Heart left ventricle (tissue), 16 donors: ENCODE results near the gene KLF2. TPM values are rescaled to one million over a fixed set of nuclear protein-coding genes. Genes with fewer than 3 reads are reported as not detected.

Experiments used
- ATAC-seq, 4 donors: fragments of 200-7000 bp; cut with Tn5 transposase; one replicate each; pipeline ENCODE4 v1.9.1; 2020 to 2022; ENCODE audit warnings: moderate library complexity in 4 of 4, mild to moderate bottlenecking in 3 of 4, moderate number of reproducible peaks in 1 of 4
- DNase-seq, 5 donors: peaks; one replicate each; pipeline ENCODE4 v3.0.0-alpha.2; 2020
- H3K27ac ChIP-seq, 12 donors: fragments of 200-600 bp; sonication (generic) in 4 of 12; one replicate each; pipeline versions ENCODE4 v1.5.0 to v1.8.0; 2016 to 2022; ENCODE audit warnings: mild to moderate bottlenecking in 2 of 12
- H3K27me3 ChIP-seq, 9 donors: fragments of 200-600 bp; sonication (generic) in 2 of 9; one replicate each; pipeline versions ENCODE4 v1.5.1 to v1.8.0; 2016 to 2022; ENCODE audit warnings: mild to moderate bottlenecking in 3 of 9
- H3K36me3 ChIP-seq, 9 donors: fragments of 200-600 bp; sonication (generic) in 2 of 9; one replicate each; pipeline versions ENCODE4 v1.5.0 to v1.8.0; 2018 to 2022; ENCODE audit warnings: mild to moderate bottlenecking in 2 of 9
- H3K4me1 ChIP-seq, 12 donors: fragments of 200-600 bp; sonication (generic) in 4 of 12; one replicate each; pipeline versions ENCODE4 v1.5.0 to v1.8.0; 2016 to 2022; ENCODE audit warnings: mild to moderate bottlenecking in 3 of 12
- H3K4me3 ChIP-seq, 12 donors: fragments of 200-600 bp; sonication (generic) in 4 of 12; one replicate each; pipeline versions ENCODE4 v1.5.0 to v1.8.0; 2017 to 2022; ENCODE audit warnings: mild to moderate bottlenecking in 9 of 12, moderate library complexity in 4 of 12
- H3K9me3 ChIP-seq, 12 donors: fragments of 200-600 bp; sonication (generic) in 4 of 12; one replicate each; pipeline versions ENCODE4 v1.5.0 to v1.8.0; 2016 to 2022; ENCODE audit warnings: mild to moderate bottlenecking in 1 of 12
- POLR2A ChIP-seq, 2 donors: fragments of 450-650 bp; IDR thresholded peaks; one replicate each; pipeline ENCODE4 v1.6.1; 2017; ENCODE audit warnings: antibody characterized with exemption in 2 of 2, mild to moderate bottlenecking in 2 of 2, moderate library complexity in 2 of 2
- WGBS, 4 donors: extraction: QIAGEN DNeasy Blood & Tissue Kit in 2 of 4; methylation state at CpG; one replicate each; pipeline versions ENCODE4 v1.1.5 to v1.1.7; 2013 to 2018; 5-methylcytosine and 5-hydroxymethylcytosine counted together
- intact Hi-C, 10 donors: fragments of 100-400 bp; cut with DNase I; formaldehyde crosslinking; loops; one replicate each; pipeline versions ENCODE4 v1.11.1 to v1.14.2; 2022
- polyA plus RNA-seq, 2 donors: library from polyadenylated mRNA; stranded (reverse); fragments of 200-250 nt; gene quantifications; one replicate each; pipeline ENCODE4 v1.2.3, GENCODE V29; 2013
- total RNA-seq, 9 donors: library from RNA; depleted of rRNA in 2 of 9; stranded (reverse); fragments of >200 nt in 2 of 9; fragmentation: NEBNext Ultra II Directional in 3 of 9; extraction: Animal tissue kit (Norgen Biotek cat#: 25700) in 3 of 9; gene quantifications; one replicate each; pipeline versions ENCODE4 v1.1.0 to v1.2.4, GENCODE V29; 2016 to 2023
- TF ChIP-seq, protein P1 (sequence below), 12 donors: fragments of 200-600 bp; sonication (generic) in 4 of 12; IDR thresholded peaks; one replicate each; pipeline versions ENCODE4 v1.5.0 to v1.8.0; 2018 to 2022; ENCODE audit warnings: antibody characterized with exemption in 12 of 12, mild to moderate bottlenecking in 5 of 12
- donor health status: ischemic (EF 13 %, LVEDD 7.1; RV severe dilation, severe dysfunction).
- donor health status: healthy with polysubstance abuse.
- donor health status: DM: no; HTN: yes; CAD: no.
- donor health status: DM: no; HTN: no; CAD: no.
- donor health status: ischemic (EF 25% LVEDD 6.9; RV normal size, moderate dysfunction).
- donor health status: ischemic (EF 25% LVEDD 5.7; RV mildly dilated, moderate dysfunction).
- donor health status: healthy.
- donor health status: DM: yes; HTN: yes; CAD: no.
- donor health status: ischemic (EF 35%, LVEDD 5.7; RV mildly dilated, moderate dysfunction).
- donor health status: nonischemic (EF 11% LVEDD 7.7; RV severe dilation, severe dysfunction).
- donor health status: DM: yes; HTN: yes; CAD: no.
- donor health status: PGD.
- donor health status: ischemic (EF 29% LVEDD 5.4; RV normal size, mild dysfunction).
- donor health status: nonischemic (EF 23%, LVEDD 6.1; RV moderate dilation, normal function).

KLF2 gene
- total and polyA plus RNA-seq, 11 donors, result 14.4 to 87.2 (median 37.8) TPM

DNA sequence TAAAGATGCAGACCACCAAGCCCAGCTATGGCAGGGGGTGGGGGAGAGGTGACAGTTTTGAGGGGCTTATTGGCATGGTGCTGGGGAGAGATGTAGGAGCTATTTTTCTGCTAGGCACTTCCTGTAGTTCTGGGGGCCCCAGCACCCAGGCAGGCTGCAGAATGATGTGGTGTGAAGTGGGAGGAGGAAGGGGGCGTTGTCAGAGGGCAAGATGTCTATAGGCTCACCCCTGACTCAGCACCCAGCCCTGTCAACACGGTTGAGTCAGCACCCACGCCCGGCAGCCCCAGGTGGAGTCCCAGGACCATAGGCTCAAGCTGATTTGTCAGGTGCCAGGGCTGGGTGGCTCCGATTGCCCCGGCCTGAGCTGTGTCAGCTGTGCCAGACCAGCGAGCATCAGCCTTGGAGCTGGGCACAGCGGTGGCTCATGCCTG, 5.8 kb downstream of the KLF2 start:
- Histone ChIP-seq H3K9me3 (no peaks in the 10 kb centered on the region), H3K4me3 (peak overlapping the region in 1 of 12 donors; percentile 5), H3K4me1 (peaks cover 0 to 66% (median 22%) of the 10 kb centered on the region in 12 donors), H3K36me3 (peaks cover 7 to 36% (median 29%) of the 10 kb centered on the region in 9 donors), H3K27ac (peak overlapping the region in 9 of 12 donors; percentile 57 to 99 (median 92)), H3K27me3 (no peaks in the 10 kb centered on the region)
- peak; percentile 33 to 56 (median 44) for ATAC-seq
- DNase-seq, result peak; percentile 75 to 88 (median 79)
- TF ChIP-seq, protein P1, sequence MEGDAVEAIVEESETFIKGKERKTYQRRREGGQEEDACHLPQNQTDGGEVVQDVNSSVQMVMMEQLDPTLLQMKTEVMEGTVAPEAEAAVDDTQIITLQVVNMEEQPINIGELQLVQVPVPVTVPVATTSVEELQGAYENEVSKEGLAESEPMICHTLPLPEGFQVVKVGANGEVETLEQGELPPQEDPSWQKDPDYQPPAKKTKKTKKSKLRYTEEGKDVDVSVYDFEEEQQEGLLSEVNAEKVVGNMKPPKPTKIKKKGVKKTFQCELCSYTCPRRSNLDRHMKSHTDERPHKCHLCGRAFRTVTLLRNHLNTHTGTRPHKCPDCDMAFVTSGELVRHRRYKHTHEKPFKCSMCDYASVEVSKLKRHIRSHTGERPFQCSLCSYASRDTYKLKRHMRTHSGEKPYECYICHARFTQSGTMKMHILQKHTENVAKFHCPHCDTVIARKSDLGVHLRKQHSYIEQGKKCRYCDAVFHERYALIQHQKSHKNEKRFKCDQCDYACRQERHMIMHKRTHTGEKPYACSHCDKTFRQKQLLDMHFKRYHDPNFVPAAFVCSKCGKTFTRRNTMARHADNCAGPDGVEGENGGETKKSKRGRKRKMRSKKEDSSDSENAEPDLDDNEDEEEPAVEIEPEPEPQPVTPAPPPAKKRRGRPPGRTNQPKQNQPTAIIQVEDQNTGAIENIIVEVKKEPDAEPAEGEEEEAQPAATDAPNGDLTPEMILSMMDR (IDR thresholded peaks at IDR 0.05), result no peak
- TF ChIP-seq POLR2A (IDR thresholded peaks at IDR 0.05), result peak in 1 of 2 donors; percentile 63
- 34 to 49% (median 43%) methylated on average over 6 to 8 of the region's 8 CpGs for WGBS, 4 donors
- intact Hi-C loops, result loop anchor here in 4 of 10 donors (2.0 to 5.0 kb wide), 3 partner anchors 52 to 54 kb away; no protein-coding TSS in a partner anchor

DNA sequence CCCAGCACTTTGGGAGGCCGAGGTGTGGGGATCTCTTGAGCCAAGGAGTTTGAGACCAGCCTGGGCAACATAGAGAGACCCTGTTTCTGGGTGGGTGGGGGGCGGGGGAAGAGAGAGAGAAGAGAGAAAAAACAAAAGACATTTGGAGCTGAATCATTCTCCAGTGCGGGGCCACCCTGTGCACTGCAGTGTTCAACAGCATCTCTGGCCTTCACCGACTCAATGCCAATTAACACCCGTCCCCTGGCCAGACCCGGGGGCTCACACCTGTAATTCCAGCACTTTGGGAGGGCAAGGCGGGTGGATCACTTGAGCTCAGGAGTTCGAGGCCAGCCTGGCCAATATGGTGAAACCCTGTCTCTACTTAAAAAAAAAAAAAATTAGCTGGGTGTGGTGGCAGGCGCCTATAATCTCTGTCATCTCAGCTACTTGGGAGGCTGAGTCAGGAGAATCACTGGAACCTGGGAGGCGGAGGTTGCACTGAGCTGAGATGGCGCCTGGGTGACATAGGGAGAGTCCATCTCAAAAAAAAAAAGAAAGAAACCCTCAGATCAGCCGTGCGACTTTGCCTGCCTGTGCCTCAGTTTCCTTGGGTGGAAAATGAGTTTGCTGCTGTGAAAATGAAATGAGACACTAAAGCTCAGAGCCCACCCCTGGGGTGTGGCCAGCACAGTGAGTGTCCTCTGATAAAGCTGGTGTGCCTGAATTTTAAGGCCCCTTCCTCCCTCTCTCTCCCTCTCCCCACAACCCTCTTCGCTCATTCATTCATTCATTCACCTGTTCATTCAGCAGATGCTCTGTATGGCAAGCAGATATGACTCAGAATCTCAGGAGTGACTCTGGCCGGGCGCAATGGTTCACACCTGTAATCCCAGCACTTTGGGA, 6.4 kb downstream of the KLF2 start:
- H3K36me3 ChIP-seq, result peaks cover 7 to 31% (median 24%) of the 10 kb centered on the region in 9 donors
- H3K4me3 ChIP-seq, result peak overlapping the region in 1 of 12 donors; percentile 5
- intact Hi-C loops, result loop anchor here in 4 of 10 donors (2.0 to 5.0 kb wide), 3 partner anchors 51 to 54 kb away; no protein-coding TSS in a partner anchor
- TF ChIP-seq, protein P1 (IDR thresholded peaks at IDR 0.05), result no peak
- peak in 1 of 2 donors; percentile 6 for TF ChIP-seq POLR2A (IDR thresholded peaks at IDR 0.05)
- 54 to 85% (median 76%) methylated on average over 14 to 16 of the region's 16 CpGs for WGBS, 4 donors
- DNase-seq (no peak), ATAC-seq (no peak)
- H3K4me1 ChIP-seq, result peaks cover 0 to 66% (median 22%) of the 10 kb centered on the region in 12 donors
- H3K9me3 ChIP-seq, result no peaks in the 10 kb centered on the region
- H3K27me3 ChIP-seq, result no peaks in the 10 kb centered on the region
- H3K27ac ChIP-seq, result peak overlapping the region; percentile 22 to 99 (median 84)

DNA sequence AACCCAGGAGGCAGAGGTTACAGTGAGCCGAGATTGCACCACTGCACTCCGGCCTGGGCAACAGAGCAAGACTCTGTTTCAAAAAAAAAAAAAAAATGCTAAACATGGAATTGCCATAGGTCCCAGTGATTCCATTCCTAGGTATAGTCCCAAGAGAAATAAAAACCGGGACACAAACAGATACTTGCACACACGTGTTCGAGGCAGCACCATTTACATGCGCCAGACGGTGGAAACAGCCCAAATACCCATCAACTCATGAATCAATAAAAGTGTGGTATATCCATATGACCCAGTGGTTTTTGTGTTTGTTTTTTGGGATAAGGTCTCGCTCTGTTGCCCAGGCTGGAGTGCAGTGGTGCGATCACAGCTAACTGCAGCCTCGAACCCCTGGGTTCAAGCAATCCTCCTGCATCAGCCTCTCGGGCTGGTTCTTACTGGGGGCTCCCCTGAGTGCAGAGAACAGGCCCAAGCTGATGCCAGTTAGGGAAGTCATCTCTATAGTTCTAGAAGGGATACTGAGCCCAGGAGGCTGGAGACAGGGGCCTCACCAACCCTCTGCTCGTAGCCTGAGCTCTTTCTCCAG, 8.5 kb downstream of the KLF2 start:
- Histone ChIP-seq H3K27ac (peak overlapping the region in 1 of 12 donors; percentile 27), H3K27me3 (no peaks in the 10 kb centered on the region), H3K4me3 (no peak overlapping the region), H3K36me3 (peaks cover 0 to 11% (median 5%) of the 10 kb centered on the region in 9 donors), H3K9me3 (no peaks in the 10 kb centered on the region), H3K4me1 (peaks cover 0 to 57% (median 19%) of the 10 kb centered on the region in 12 donors)
- intact Hi-C loops, result loop anchor here in 2 of 10 donors (5.0 kb wide), 1 partner anchor 49 kb away; no protein-coding TSS in a partner anchor
- 88 to 92% (median 91%) methylated on average over 12 of the region's 12 CpGs for WGBS, 4 donors
- no peak for TF ChIP-seq POLR2A (IDR thresholded peaks at IDR 0.05)
- TF ChIP-seq, protein P1 (IDR thresholded peaks at IDR 0.05), result no peak
- no peak for ATAC-seq
- no peak for DNase-seq
